Measurements from ENCODE around the gene GALK1. TPM values are rescaled to one million over a fixed set of nuclear protein-coding genes. Genes with fewer than 3 reads are reported as not detected.

The GALK1 gene
- total and polyA plus RNA-seq, 2 of the 13 experiments (the other 11 are each of a cell fraction or from before 2014, with no cell fraction given) = 59.9 to 93.6 TPM

DNA sequence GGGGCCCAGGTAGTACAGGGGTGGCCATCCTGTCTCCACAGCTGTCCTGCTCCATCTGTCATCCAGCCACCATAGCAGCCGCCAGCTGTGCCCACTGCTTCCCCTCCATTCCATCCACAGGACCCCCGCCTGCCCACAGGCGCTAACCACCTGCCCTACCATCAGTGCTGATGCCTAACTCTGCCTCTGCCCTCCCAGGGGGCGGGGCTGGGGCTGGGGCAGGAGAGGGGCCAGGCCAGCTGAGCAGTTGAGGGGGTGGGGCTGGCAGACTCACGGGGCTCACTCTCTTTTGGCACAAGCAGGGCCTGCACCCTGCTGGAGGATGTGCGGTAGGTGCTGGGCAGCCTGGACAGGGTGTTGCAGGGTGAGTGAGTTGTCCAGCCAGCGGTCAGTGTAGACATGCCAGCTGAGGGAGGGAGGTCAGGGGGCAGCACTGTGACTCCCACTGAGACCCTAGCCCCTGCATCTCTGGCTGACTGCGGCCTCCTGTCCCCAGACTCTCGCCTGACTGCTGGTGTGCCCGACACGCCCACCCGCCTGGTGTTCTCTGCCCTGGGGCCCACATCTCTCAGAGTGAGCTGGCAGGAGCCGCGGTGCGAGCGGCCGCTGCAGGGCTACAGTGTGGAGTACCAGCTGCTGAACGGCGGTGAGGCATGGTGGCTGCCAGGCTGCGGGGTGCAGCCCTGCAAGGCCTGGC is 9.6 kb downstream of the GALK1 start (continued):
- TF ChIP-seq ZNF563 (CRISPR knock-in tag; IDR thresholded peaks at IDR 0.05) (no peak), CBX1 (IDR thresholded peaks at IDR 0.05; ENCODE audit: low read depth) (no peak), ZNF75D (CRISPR knock-in tag; IDR thresholded peaks at IDR 0.05; ENCODE audit: borderline replicate concordance) (no peak), MAFG (CRISPR knock-in tag; IDR thresholded peaks at IDR 0.05) (no peak), ELF3 (CRISPR knock-in tag; IDR thresholded peaks at IDR 0.05) (no peak), ZMYM2 (CRISPR knock-in tag; IDR thresholded peaks at IDR 0.05) (no peak), ARNTL (CRISPR knock-in tag; IDR thresholded peaks at IDR 0.05) (no peak), CHCHD3 (CRISPR knock-in tag; IDR thresholded peaks at IDR 0.05) (peak; percentile 64; the same call in 1 of the 2 replicates), HOXA7 (CRISPR knock-in tag; IDR thresholded peaks at IDR 0.05) (no peak), ZNF839 (CRISPR knock-in tag; IDR thresholded peaks at IDR 0.05; ENCODE audit: borderline replicate concordance) (no peak; the same call in 1 of the 2 replicates), TP53 (CRISPR knock-in tag; conservative IDR thresholded peaks at IDR 0.05) (no peak), SSRP1 (CRISPR knock-in tag; IDR thresholded peaks at IDR 0.05) (no peak), HNRNPLL (IDR thresholded peaks at IDR 0.05; ENCODE audit: low read depth, low read length, poor library complexity, severe bottlenecking) (no peak), KDM2A (CRISPR knock-in tag; IDR thresholded peaks at IDR 0.05; ENCODE audit: borderline replicate concordance, low read depth) (no peak)
- TF ChIP-seq, protein P1, sequence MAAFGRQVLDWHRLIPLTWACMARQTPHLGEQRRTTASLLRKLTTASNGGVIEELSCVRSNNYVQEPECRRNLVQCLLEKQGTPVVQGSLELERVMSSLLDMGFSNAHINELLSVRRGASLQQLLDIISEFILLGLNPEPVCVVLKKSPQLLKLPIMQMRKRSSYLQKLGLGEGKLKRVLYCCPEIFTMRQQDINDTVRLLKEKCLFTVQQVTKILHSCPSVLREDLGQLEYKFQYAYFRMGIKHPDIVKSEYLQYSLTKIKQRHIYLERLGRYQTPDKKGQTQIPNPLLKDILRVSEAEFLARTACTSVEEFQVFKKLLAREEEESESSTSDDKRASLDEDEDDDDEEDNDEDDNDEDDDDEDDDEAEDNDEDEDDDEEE (CRISPR knock-in tag; IDR thresholded peaks at IDR 0.05) = no peak
- TF ChIP-seq, protein P2, sequence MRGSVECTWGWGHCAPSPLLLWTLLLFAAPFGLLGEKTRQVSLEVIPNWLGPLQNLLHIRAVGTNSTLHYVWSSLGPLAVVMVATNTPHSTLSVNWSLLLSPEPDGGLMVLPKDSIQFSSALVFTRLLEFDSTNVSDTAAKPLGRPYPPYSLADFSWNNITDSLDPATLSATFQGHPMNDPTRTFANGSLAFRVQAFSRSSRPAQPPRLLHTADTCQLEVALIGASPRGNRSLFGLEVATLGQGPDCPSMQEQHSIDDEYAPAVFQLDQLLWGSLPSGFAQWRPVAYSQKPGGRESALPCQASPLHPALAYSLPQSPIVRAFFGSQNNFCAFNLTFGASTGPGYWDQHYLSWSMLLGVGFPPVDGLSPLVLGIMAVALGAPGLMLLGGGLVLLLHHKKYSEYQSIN (CRISPR knock-in tag; IDR thresholded peaks at IDR 0.05; ENCODE audit: borderline replicate concordance) = no peak
- TF ChIP-seq, protein P3, sequence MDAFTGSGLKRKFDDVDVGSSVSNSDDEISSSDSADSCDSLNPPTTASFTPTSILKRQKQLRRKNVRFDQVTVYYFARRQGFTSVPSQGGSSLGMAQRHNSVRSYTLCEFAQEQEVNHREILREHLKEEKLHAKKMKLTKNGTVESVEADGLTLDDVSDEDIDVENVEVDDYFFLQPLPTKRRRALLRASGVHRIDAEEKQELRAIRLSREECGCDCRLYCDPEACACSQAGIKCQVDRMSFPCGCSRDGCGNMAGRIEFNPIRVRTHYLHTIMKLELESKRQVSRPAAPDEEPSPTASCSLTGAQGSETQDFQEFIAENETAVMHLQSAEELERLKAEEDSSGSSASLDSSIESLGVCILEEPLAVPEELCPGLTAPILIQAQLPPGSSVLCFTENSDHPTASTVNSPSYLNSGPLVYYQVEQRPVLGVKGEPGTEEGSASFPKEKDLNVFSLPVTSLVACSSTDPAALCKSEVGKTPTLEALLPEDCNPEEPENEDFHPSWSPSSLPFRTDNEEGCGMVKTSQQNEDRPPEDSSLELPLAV (CRISPR knock-in tag; conservative IDR thresholded peaks at IDR 0.05; ENCODE audit: low read depth) = no peak
- TF ChIP-seq, protein P4, sequence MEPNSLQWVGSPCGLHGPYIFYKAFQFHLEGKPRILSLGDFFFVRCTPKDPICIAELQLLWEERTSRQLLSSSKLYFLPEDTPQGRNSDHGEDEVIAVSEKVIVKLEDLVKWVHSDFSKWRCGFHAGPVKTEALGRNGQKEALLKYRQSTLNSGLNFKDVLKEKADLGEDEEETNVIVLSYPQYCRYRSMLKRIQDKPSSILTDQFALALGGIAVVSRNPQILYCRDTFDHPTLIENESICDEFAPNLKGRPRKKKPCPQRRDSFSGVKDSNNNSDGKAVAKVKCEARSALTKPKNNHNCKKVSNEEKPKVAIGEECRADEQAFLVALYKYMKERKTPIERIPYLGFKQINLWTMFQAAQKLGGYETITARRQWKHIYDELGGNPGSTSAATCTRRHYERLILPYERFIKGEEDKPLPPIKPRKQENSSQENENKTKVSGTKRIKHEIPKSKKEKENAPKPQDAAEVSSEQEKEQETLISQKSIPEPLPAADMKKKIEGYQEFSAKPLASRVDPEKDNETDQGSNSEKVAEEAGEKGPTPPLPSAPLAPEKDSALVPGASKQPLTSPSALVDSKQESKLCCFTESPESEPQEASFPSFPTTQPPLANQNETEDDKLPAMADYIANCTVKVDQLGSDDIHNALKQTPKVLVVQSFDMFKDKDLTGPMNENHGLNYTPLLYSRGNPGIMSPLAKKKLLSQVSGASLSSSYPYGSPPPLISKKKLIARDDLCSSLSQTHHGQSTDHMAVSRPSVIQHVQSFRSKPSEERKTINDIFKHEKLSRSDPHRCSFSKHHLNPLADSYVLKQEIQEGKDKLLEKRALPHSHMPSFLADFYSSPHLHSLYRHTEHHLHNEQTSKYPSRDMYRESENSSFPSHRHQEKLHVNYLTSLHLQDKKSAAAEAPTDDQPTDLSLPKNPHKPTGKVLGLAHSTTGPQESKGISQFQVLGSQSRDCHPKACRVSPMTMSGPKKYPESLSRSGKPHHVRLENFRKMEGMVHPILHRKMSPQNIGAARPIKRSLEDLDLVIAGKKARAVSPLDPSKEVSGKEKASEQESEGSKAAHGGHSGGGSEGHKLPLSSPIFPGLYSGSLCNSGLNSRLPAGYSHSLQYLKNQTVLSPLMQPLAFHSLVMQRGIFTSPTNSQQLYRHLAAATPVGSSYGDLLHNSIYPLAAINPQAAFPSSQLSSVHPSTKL (CRISPR knock-in tag; IDR thresholded peaks at IDR 0.05) = no peak
- TF ChIP-seq, protein P5, sequence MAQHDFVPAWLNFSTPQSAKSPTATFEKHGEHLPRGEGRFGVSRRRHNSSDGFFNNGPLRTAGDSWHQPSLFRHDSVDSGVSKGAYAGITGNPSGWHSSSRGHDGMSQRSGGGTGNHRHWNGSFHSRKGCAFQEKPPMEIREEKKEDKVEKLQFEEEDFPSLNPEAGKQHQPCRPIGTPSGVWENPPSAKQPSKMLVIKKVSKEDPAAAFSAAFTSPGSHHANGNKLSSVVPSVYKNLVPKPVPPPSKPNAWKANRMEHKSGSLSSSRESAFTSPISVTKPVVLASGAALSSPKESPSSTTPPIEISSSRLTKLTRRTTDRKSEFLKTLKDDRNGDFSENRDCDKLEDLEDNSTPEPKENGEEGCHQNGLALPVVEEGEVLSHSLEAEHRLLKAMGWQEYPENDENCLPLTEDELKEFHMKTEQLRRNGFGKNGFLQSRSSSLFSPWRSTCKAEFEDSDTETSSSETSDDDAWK (CRISPR knock-in tag; IDR thresholded peaks at IDR 0.05) = no peak
- TF ChIP-seq, protein P6, sequence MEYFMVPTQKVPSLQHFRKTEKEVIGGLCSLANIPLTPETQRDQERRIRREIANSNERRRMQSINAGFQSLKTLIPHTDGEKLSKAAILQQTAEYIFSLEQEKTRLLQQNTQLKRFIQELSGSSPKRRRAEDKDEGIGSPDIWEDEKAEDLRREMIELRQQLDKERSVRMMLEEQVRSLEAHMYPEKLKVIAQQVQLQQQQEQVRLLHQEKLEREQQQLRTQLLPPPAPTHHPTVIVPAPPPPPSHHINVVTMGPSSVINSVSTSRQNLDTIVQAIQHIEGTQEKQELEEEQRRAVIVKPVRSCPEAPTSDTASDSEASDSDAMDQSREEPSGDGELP (IDR thresholded peaks at IDR 0.05; ENCODE audit: borderline replicate concordance, low read depth) = peak; percentile 66; the same call in 1 of the 2 replicates

Measured in HepG2 (cell line).